T-helper 1 cell treated with Interleukin-12 subunit alpha and Interleukin-12 subunit beta and Interleukin-4 antibody, amounts not matched to agents 30 ng/mL and 1 ng/mL, for 36 hours (primary cell): ENCODE results near the gene PRPF39. TPM values are rescaled to one million over a fixed set of nuclear protein-coding genes. Genes with fewer than 3 reads are reported as not detected.

Experiments
- intact Hi-C: fragments of 100-400 bp; cut with micrococcal nuclease; formaldehyde crosslinking; loops from one replicate; pipeline ENCODE4 v1.15.1; 2024
- total RNA-seq: library from RNA; stranded (reverse); gene quantifications from 2 replicates; pipeline ENCODE4 v1.2.3, GENCODE V29; 2022

The PRPF39 gene
- total RNA-seq, 1 donor from 2014 or later: 44.0 TPM

DNA sequence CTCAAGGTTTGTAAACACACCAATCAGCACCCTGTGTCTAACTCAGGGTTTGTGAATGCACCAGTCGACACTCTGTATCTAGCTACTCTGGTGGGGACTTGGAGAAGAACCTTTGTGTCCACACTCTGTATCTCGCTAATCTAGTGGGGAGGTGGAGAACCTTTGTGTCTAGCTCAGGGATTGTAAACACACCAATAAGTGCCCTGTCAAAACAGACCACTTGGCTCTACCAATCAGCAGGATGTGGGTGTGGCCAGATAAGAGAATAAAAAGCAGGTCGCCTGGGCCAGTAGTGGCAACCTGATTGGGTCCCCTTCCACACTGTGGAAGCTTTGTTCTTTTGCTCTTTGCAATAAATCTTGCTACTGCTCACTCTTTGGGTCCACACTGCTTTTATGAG is 2.8 kb upstream of the PRPF39 start:
- intact Hi-C loops: loop anchor here (5.0 kb wide), 1 partner anchor 169 kb away; no protein-coding TSS in a partner anchor

- intact Hi-C loops: loop anchor here (5.0 kb wide), 1 partner anchor 170 kb away; no protein-coding TSS in a partner anchor
These were observed 1.5 kb upstream of the PRPF39 start for GRCh38 chr14:45082420-45082819.

DNA sequence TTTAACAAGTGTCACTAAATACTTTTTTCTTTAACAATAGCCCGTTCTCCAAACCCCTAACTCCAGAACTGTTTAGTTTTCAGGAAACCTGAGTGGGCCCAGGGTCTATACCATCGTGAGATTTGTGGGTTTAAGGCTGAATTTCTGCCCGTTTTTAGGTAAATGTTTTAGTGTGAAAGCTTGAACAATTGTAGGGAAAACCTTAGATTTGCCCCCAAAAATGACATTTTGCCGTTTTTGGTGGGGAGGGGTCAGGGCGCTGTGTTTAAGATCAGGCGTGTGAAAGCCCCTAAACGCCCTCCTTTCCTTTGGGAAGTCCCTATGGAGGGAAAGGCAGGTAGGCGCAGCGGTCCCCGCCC is 320 bp upstream of the PRPF39 start:
- intact Hi-C loops: loop anchor here (5.0 kb wide), 1 partner anchor 171 kb away; no protein-coding TSS in a partner anchor

- intact Hi-C loops: loop anchor here (1.0 to 5.0 kb wide), 7 partner anchors 49 to 188 kb away; partner anchors contain the start of genes FKBP3, MIS18BP1 and TOGARAM1
These were observed 1.0 kb downstream of the PRPF39 start for GRCh38 chr14:45084946-45085346.

- intact Hi-C loops: no loop called here
These were observed 5.9 kb downstream of the PRPF39 start for GRCh38 chr14:45089813-45090212.

GRCh38 chr14:45091710-45092109 is 7.8 kb downstream of the PRPF39 start:
- intact Hi-C loops: no loop called here

- intact Hi-C loops: no loop called here
These were observed 10.4 kb downstream of the PRPF39 start for GRCh38 chr14:45094275-45094674.

DNA sequence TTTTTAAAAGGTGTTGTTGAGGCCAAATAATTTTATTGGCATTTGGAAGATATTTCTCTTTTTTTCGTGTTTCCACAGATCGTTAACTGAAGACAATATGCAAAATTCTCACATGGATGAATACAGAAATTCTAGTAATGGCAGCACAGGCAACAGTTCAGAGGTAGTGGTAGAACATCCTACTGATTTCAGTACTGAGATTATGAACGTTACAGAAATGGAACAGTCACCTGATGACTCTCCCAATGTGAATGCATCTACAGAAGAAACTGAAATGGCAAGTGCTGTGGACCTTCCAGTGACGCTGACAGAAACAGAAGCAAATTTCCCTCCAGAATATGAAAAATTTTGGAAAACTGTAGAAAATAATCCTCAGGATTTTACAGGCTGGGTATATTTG is 11.2 kb downstream of the PRPF39 start:
- intact Hi-C loops: no loop called here

DNA sequence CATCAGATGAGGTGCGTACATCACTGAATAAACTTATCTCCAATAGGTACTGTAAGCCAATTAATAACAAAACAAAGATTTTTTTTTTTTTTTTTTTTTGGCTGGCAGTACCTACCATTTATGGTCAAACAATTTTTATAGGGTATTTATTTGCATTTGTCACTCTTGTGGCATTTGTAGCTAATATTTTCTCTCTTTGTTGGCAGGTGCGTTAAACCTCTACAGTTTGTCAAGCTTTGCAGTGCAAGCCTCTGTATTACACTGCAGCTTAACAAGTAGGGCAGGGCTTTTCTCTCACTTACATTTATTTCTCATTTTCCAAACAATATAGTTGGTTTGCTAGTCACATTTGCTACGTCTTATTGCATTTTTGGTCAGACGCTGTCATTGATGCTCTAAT is 12.3 kb downstream of the PRPF39 start:
- intact Hi-C loops: no loop called here

- intact Hi-C loops: no loop called here
These were observed 19.9 kb downstream of the PRPF39 start for GRCh38 chr14:45103806-45104205.

DNA sequence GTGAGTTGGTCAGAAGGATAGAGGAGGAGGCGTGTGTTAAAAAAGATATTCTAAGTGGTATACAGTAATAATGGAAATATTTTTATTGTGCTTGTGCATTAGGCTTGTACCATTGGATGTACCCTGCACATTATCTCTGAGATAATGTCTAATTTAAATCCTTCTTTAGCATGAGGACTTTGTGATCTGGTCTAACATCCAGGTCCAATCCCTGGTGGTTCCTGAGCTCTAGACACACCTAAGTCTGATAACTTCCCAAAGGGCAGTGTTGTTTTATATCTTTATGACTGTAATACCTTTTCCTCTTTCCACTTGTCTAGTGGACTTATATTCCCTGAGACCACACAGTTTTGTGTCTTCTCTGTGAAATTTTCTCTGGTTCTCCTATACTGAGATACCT is 20.6 kb downstream of the PRPF39 start:
- intact Hi-C loops: no loop called here

DNA sequence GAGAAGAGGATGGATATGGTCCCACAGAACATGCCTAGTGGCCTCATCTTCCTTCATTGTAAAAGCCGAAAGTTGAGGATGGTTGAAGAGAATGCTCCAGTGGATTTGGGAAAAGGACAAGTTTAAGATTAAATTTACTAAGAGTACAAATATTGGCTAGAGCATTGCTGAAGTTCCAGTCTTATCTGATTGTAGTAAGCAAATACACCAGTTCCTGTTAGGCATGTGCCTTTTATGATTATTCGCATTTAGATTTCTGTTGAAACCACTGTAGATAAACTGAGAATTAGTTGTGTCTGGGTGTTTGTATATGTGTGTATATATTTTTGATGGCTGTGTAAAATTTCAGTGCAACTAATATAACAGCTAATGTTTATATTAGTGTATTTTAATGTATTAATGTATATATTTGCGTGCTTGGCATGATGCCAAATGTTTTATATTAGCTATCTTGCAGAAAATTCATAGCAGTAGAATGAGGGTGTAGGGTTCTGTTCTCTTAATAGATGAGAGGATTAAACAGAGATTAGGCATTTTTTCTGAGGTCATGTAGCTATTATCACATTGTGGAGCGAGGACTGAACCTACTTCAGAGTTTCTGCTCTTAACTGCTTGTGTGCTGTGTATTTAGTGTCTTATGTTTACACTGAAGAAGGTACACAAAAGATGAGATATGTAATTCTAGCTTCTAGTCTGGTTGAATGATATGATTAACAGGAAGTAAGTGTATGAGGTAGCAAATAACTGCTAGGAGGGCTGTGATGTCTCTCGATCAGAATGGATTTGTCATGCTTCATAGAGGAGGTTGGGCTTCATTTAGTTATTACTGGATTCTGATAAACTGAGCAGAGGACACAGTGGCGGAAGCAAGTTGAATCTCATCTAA is 29.2 kb downstream of the PRPF39 start:
- intact Hi-C loops: no loop called here

DNA sequence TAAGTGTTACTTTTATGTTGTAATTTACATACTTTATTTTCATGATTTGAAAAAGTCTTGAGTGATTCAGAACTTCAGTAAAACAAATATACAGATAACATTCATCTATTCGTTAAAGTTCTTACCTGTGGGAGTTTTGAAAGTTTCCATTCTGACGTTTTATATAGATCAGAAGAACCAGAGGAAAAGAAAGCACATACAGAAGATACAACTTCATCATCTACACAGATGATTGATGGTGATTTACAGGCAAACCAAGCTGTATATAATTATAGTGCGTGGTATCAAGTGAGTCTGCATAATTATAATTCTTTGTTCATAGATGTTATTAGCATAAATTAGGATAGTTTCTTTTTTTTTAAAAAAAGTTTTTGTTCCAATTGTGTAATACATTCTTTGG is 30.4 kb downstream of the PRPF39 start:
- intact Hi-C loops: loop anchor here (1.0 kb wide), 1 partner anchor 20 kb away; the partner anchor contains the start of gene FKBP3

GRCh38 chr14:45118594-45118993 is 34.7 kb downstream of the PRPF39 start:
- intact Hi-C loops: no loop called here

GRCh38 chr14:45120096-45120495 is 36.2 kb downstream of the PRPF39 start:
- intact Hi-C loops: no loop called here

- intact Hi-C loops: no loop called here
These were observed 39.4 kb downstream of the PRPF39 start for GRCh38 chr14:45123271-45123670.

DNA sequence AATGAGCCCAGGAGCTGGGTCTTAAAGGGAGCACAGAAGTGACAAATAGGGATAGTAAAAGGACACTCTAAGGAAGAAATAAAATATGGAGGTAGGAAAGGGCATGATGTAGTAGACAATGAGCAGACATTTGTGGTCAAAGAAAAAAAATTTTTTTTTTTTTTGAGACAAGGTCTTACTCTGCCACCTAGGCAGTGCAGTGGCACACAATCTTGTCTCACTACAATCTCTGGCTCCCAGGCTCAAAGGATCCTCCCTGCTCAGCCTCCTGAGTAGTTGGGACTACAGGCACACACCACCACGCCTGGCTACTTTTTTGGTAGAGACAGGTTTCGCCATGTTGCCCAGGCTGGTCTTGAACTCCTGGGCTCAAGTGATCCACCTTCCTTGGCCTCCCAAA is 41.8 kb downstream of the PRPF39 start:
- intact Hi-C loops: no loop called here

GRCh38 chr14:45128963-45129629 is 45.2 kb downstream of the PRPF39 start:
- intact Hi-C loops: no loop called here

GRCh38 chr14:45133683-45134050 is 49.8 kb downstream of the PRPF39 start:
- intact Hi-C loops: loop anchor here (1.0 to 2.0 kb wide), 7 partner anchors 19 to 236 kb away; partner anchors contain the start of genes MIS18BP1, PRPF39 and TOGARAM1

GRCh38 chr14:45134051-45134958 is 50.4 kb downstream of the PRPF39 start, which contains the start of gene FKBP3:
Gene FKBP3, minus strand, starts transcription at chr14:45134481. Its CDS starts 25 bp downstream, at chr14:45134456.
- intact Hi-C loops: loop anchor here (1.0 to 2.0 kb wide), 7 partner anchors 20 to 237 kb away; partner anchors contain the start of genes MIS18BP1, PRPF39 and TOGARAM1

GRCh38 chr14:45135156-45135555 is 51.2 kb downstream of the PRPF39 start:
- intact Hi-C loops: loop anchor here (1.0 to 2.0 kb wide), 2 partner anchors 87 to 222 kb away; no protein-coding TSS in a partner anchor
